Left ventricle myocardium inferior (tissue), 1 donor: ENCODE measurements around the gene NAALADL1. TPM values are rescaled to one million over a fixed set of nuclear protein-coding genes. Genes with fewer than 3 reads are reported as not detected.

ENCODE experiments used
- DNase-seq: peaks from one replicate; pipeline ENCODE4 v3.0.0-alpha.2; 2020
- H3K27ac ChIP-seq: fragments of 200-600 bp; replicated peaks from 2 replicates; pipeline ENCODE4 v1.8.0; 2021
- H3K27me3 ChIP-seq: fragments of 200-600 bp; 2 replicates; pipeline ENCODE4 v1.8.0; 2021; ENCODE audit warnings: low read depth
- H3K36me3 ChIP-seq: fragments of 200-600 bp; 2 replicates; pipeline ENCODE4 v1.8.0; 2021
- H3K4me1 ChIP-seq: fragments of 200-600 bp; 2 replicates; pipeline ENCODE4 v1.8.0; 2021
- H3K4me3 ChIP-seq: fragments of 200-600 bp; 2 replicates; pipeline ENCODE4 v1.8.0; 2021; ENCODE audit warnings: mild to moderate bottlenecking, moderate library complexity
- H3K9me3 ChIP-seq: fragments of 200-600 bp; replicated peaks from 2 replicates; pipeline ENCODE4 v1.8.0; 2021
- CTCF ChIP-seq: fragments of 200-600 bp; IDR thresholded peaks from 2 replicates; pipeline ENCODE4 v1.8.0; 2021; ENCODE audit warnings: antibody characterized with exemption, mild to moderate bottlenecking, borderline replicate concordance
- intact Hi-C: fragments of 100-400 bp; cut with micrococcal nuclease; formaldehyde crosslinking; loops from one replicate; pipeline ENCODE4 v1.11.0; 2022
- total RNA-seq: library from RNA; stranded (reverse); fragmentation: NEBNext Ultra II Directional; extraction: Animal tissue kit (Norgen Biotek cat#: 25700); gene quantifications from one replicate; pipeline ENCODE4 v1.2.1, GENCODE V29; 2021
- donor health status: DM: no; HTN: yes; CAD: no; lungs with severe emphysema.

NAALADL1 gene
- total RNA-seq, 1 donor from 2014 or later = 4.8 TPM

GRCh38 chr11:65066805-65067291 is 8.5 kb upstream of the NAALADL1 start:
- Histone ChIP-seq H3K27me3 (no peaks in the 10 kb centered on the region), H3K4me1 (no peaks in the 10 kb centered on the region), H3K9me3 (no peaks in the 10 kb centered on the region), H3K4me3 (no peak overlapping the region), H3K36me3 (no peaks in the 10 kb centered on the region), H3K27ac (no peak overlapping the region)
- intact Hi-C loops = no loop called here
- DNase-seq = no peak
- no peak for TF ChIP-seq CTCF

- no peak for TF ChIP-seq CTCF
- H3K4me1 ChIP-seq = no peaks in the 10 kb centered on the region
- H3K36me3 ChIP-seq = no peaks in the 10 kb centered on the region
- DNase-seq = no peak
- intact Hi-C loops = no loop called here
- no peaks in the 10 kb centered on the region for H3K27me3 ChIP-seq
- no peak overlapping the region for H3K4me3 ChIP-seq
- no peaks in the 10 kb centered on the region for H3K9me3 ChIP-seq
- no peak overlapping the region for H3K27ac ChIP-seq
Observed at GRCh38 chr11:65066315-65066714, 8.0 kb upstream of the NAALADL1 start.

- Histone ChIP-seq H3K9me3 (no peaks in the 10 kb centered on the region), H3K4me3 (no peak overlapping the region), H3K36me3 (no peaks in the 10 kb centered on the region), H3K27ac (no peak overlapping the region), H3K27me3 (no peaks in the 10 kb centered on the region), H3K4me1 (no peaks in the 10 kb centered on the region)
- TF ChIP-seq CTCF = no peak
- DNase-seq = no peak
- intact Hi-C loops = no loop called here
Observed at GRCh38 chr11:65065851-65066250, 7.5 kb upstream of the NAALADL1 start.

- Histone ChIP-seq H3K27ac (no peak overlapping the region), H3K36me3 (no peaks in the 10 kb centered on the region), H3K27me3 (no peaks in the 10 kb centered on the region), H3K4me3 (no peak overlapping the region), H3K9me3 (no peaks in the 10 kb centered on the region), H3K4me1 (no peaks in the 10 kb centered on the region)
- no peak for TF ChIP-seq CTCF
- DNase-seq = no peak
- intact Hi-C loops = no loop called here
Observed at GRCh38 chr11:65064847-65065240, 6.5 kb upstream of the NAALADL1 start.

- no peak overlapping the region for H3K27ac ChIP-seq
- H3K36me3 ChIP-seq = no peaks in the 10 kb centered on the region
- H3K27me3 ChIP-seq = no peaks in the 10 kb centered on the region
- intact Hi-C loops = no loop called here
- H3K4me3 ChIP-seq = no peak overlapping the region
- no peak for DNase-seq
- H3K9me3 ChIP-seq = no peaks in the 10 kb centered on the region
- no peaks in the 10 kb centered on the region for H3K4me1 ChIP-seq
- no peak for TF ChIP-seq CTCF
Observed at GRCh38 chr11:65063532-65063931, 5.2 kb upstream of the NAALADL1 start.
